Measurements from ENCODE around the gene FAM117B.
"Not testable (repeated sequence)": the region's sequence is repeated elsewhere in the genome, so short reads cannot be mapped to it uniquely, and the experiment has no call there.

Gene FAM117B

DNA sequence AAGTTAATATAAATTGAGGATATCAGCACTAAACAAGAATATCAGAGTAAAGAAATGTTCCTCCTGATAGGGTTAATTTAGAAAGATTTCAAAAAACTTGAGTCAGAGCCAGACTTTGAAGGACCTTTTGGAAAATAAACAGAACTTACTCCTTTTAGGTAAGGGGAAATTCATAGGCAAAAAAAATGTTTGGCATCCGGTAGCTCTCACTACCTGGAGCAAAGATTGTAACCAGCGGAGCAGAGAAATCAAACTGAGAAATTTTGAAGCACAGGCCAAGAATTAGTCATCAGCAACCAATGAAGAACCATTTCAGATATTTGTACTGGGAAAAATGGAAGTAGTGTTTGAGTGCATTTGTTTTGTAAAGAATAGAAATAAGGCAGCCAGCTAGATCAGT, 123.8 kb downstream of the FAM117B start:
- DNase-seq (ENCODE audit: low read depth in 2 of 2), result no peak

- DNase-seq (ENCODE audit: low read depth in 2 of 2), result no peak
These were observed 126.1 kb downstream of the FAM117B start for GRCh38 chr2:202760848-202761247.

DNA sequence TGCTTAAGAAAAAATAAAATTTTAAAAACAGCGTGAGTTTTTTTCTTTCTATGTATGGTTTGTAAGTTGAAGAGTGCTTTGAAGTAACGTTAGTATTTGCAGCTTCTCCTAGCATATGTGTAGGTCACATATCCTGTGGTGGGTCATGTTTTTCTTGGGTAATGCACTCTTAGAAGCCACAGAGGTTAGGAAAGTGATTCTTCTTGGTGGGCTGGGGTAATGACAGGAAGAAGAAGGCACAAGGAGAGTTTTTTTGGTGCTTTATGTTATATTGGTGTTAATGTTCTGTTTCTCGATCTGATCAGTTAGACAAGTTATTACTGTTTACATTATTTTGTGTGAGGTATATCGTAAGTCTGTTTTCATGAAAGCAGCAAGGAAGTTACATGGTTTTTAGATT, 127.8 kb downstream of the FAM117B start:
- no peak for DNase-seq (ENCODE audit: low read depth in 2 of 2)

- no peak for DNase-seq (ENCODE audit: low read depth in 2 of 2)
These were observed 129.1 kb downstream of the FAM117B start for GRCh38 chr2:202763916-202764315.

DNA sequence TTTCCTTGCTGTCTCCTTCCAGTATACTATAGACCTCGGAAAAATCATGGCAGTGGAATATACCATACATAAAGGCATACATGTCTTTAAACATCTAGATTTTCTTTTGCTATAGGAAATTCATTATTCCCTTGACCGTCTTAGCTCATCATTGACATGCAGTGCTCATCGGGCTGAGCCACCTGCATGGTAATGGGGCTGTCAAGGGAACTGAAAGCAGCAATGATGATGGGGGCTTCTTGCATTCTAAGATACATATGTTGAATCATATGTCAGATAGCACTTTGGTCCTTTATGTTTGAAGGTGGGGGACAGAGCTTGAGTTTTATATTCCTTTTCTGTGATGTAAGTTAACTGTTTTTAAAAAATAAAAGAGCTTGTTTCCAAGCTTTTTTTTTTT, 130.2 kb downstream of the FAM117B start:
- no peak for DNase-seq (ENCODE audit: low read depth in 2 of 2)

GRCh38 chr2:202765436-202765835, 130.7 kb downstream of the FAM117B start:
- no peak for DNase-seq (ENCODE audit: low read depth in 2 of 2)

GRCh38 chr2:202768273-202768672, 133.5 kb downstream of the FAM117B start:
- no peak for DNase-seq (ENCODE audit: low read depth in 2 of 2)

- DNase-seq (ENCODE audit: low read depth in 2 of 2), result no peak
These were observed 134.4 kb downstream of the FAM117B start for GRCh38 chr2:202769201-202769600.

GRCh38 chr2:202771336-202771735, 136.6 kb downstream of the FAM117B start:
- no peak for DNase-seq (ENCODE audit: low read depth in 2 of 2)

DNA sequence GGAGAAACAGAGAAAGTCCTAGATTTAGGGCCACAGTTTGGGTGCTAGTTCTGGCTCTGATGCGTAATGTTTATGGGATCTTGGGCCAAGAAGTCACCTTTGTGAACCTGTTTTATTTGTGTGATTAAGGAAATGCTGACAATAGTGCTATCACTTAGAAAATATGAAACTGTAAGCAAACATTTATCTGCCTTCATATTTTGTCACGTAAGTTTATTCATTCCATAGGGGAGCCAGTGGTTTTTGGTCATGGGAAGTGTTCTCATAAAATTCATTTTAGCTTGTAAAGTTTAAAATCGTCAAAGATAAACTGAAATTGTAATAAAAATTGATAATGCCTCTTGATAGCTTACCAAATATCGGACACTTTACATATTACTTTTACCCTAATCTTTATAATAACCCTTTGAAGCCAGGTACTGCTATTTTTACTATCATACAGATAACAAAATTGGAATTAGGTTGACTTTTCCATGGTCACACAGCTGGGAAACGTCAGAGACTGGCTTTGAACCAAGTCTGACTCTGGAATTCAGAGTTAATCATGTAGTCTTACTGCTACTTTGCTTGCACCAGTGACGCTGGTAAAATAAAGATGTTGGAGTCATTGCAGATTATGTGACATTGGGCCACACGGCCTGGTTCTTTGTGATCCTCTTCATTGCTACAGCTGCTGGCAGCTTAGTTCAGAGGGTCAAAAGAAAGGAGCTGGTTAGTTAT, 137.1 kb downstream of the FAM117B start:
- DNase-seq (ENCODE audit: low read depth in 2 of 2), result no peak

GRCh38 chr2:202773301-202773973, 138.7 kb downstream of the FAM117B start:
- no peak for DNase-seq (ENCODE audit: low read depth in 2 of 2)

- DNase-seq (ENCODE audit: low read depth in 2 of 2), result no peak
These were observed 139.3 kb downstream of the FAM117B start for GRCh38 chr2:202774104-202774503.

GRCh38 chr2:202778217-202778616, 143.4 kb downstream of the FAM117B start:
- DNase-seq (ENCODE audit: low read depth in 2 of 2), result no peak

DNA sequence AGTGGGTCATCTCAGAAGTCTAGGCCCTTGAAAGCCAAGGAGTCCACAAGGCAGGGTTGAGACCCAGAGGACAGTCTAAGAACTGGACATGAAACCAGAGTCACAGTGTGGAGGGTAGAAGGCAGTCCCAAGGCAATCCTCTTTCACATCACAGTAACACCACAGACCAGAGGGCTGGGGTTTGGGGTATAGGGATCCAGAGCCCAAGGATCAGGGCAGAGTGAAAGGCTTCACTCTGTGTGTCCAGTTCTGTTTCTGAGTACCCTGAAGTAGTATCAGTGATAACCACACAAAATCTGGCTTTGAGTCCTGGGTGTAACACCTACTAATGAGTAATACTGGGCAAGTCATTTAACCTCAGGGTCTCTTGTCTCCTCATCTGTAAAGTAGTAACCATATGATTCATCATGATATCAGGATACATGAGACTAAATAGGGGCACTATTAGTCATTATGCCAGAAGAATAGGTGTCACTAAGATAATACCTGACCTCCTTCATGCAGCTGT, 145.8 kb downstream of the FAM117B start:
- DNase-seq (ENCODE audit: low read depth in 2 of 2), result peak in 1 of 2 donors; percentile 1

GRCh38 chr2:202782940-202783558, 148.3 kb downstream of the FAM117B start:
- DNase-seq (ENCODE audit: low read depth in 2 of 2), result no peak

GRCh38 chr2:202786842-202787241, 152.1 kb downstream of the FAM117B start:
- no peak for DNase-seq (ENCODE audit: low read depth in 2 of 2)

GRCh38 chr2:202790676-202791075, 155.9 kb downstream of the FAM117B start:
- DNase-seq (ENCODE audit: low read depth in 2 of 2), result no peak

DNA sequence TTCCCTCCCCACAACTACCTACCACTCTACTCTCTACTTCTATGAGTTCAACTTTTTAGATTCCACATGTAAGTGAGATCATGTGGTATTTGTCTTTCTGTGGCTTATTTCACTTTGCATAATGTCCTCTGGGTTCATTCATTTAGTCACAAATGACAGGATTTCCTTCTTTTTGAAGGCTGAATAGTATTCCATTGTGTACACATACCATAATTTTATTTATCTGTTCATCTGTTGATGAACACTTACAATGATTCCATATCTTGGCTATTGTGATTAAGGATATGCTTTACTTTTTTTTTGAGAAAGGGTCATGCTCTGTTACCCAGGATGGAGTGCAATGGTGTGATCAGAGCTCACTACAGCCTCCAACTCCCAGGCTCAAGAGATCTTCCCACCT, 163.2 kb downstream of the FAM117B start:
- no peak for DNase-seq (ENCODE audit: low read depth in 2 of 2)

DNA sequence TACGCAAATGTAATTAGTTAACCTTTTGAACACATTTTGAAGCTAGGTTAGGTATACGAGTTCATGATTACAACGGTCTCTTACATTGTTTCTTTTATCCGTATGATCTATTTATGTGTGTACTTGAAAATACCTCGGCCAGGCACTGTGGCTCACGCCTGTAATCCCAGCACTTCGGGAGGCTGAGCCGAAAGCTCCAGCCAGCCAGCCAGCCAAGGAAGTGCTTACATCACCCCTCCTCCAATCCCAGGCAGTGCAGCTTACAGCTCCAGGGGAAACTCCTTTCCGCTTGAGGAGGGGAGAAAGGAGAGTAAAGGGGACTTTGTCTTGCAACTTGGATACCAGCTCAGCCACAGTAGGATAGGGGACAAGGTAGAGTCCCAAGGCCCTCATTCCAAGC, 171.1 kb downstream of the FAM117B start:
- not testable (repeated sequence) for DNase-seq (ENCODE audit: low read depth in 2 of 2)

- DNase-seq (ENCODE audit: low read depth in 2 of 2), result not testable (repeated sequence)
These were observed 172.8 kb downstream of the FAM117B start for GRCh38 chr2:202807431-202808138.

GRCh38 chr2:202808754-202809153, 174.0 kb downstream of the FAM117B start:
- DNase-seq (ENCODE audit: low read depth in 2 of 2), result no peak

DNA sequence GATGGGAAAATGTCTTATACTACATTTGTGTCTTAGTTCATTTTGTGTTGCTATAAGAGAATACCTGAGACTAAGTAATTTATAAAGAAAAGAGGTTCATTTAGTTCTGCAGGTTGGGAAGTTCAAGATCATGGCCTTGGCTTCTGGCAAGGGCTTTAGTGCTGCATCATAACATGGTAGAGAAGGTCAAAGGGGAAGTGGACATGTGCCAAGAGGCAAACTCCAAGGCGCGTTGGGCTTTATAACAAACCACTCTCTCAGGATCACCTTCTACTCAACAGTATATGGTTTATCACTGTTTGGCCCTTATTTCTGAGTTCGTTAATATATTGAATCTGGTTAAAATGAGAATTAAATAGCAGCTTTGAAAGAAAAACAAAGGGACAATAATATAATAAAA, 178.6 kb downstream of the FAM117B start:
- no peak for DNase-seq (ENCODE audit: low read depth in 2 of 2)

Measured in stimulated activated CD4-positive, alpha-beta T cell treated with anti-CD3 and anti-CD28 coated beads, Interleukin-15, amount 100 ng/mL, for 48 hours (primary cell).